Cardiac muscle cell (in vitro differentiated cells and primary cell): ENCODE results near the gene EPN3. TPM values are rescaled to one million over a fixed set of nuclear protein-coding genes. Genes with fewer than 3 reads are reported as not detected.
A peak's percentile ranks its signal among the peaks of the same experiment; 100 is the strongest.

Source experiments
- DNase-seq, 2 donors: peaks; one replicate each; pipeline versions ENCODE4 v3.0.0 to v3.0.0-alpha.2; 2010 to 2017; ENCODE audit warnings: low read depth in 1 of 2, low spot score in 1 of 2
- H3K27ac ChIP-seq: fragments of 200-600 bp; sonication (generic); 2 replicates; pipeline ENCODE4 v1.5.1; 2016
- H3K27me3 ChIP-seq: fragments of 200-600 bp; sonication (generic); 2 replicates; pipeline ENCODE4 v1.6.0; 2016; ENCODE audit warnings: control low read depth
- H3K36me3 ChIP-seq: fragments of 200-600 bp; sonication (generic); 2 replicates; pipeline ENCODE4 v1.5.1; 2016; ENCODE audit warnings: control low read depth
- H3K4me1 ChIP-seq: fragments of 200-600 bp; sonication (generic); 2 replicates; pipeline ENCODE4 v1.8.1; 2017; ENCODE audit warnings: low read depth, mild to moderate bottlenecking, mixed run types
- H3K4me3 ChIP-seq: fragments of 200-600 bp; sonication (generic); 2 replicates; pipeline ENCODE4 v1.5.1; 2016; ENCODE audit warnings: mild to moderate bottlenecking
- H3K9me3 ChIP-seq: fragments of 200-600 bp; sonication (generic); 2 replicates; pipeline ENCODE4 v1.5.1; 2017; ENCODE audit warnings: low read depth, mild to moderate bottlenecking, control low read depth
- CTCF ChIP-seq: IDR thresholded peaks from 2 replicates; pipeline ENCODE4 v1.5.1; 2012; ENCODE audit warnings: low read depth, mild to moderate bottlenecking, low read length
- polyA plus RNA-seq: library from polyadenylated mRNA; unstranded; fragments of >200 nt; fragmentation: Nextera tagmentation; extraction: Ambion mirVana; gene quantifications from 2 replicates; pipeline ENCODE4 v1.2.1, GENCODE V29; 2016
- total RNA-seq: library from RNA; depleted of rRNA; stranded (reverse); fragments of >200 nt; gene quantifications from 2 replicates; pipeline ENCODE4 v1.2.3, GENCODE V29; 2016

The EPN3 gene
- total and polyA plus RNA-seq, 2 experiments from 2014 or later = 1.9 to 3.1 TPM

DNA sequence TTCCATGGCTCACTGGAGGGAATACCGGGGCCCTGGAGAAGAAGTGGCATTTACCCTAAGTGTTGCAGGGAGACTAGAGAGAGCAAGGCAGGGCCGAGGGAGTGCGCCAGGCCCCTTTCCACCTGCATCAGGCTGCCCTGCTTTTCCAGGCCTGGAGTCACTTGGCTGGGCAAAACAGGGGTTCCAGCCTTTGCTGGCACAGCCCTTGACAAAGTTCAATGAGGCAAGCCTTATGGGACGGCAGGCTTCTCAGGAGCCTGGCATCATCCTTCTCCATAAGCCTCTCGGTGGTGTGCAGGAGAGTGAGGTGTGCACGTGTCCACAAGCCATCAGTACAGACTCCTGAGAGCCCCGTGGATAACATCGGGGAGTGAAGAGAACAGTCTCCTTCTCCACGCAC lies 55.0 kb downstream of the EPN3 start:
- no peaks in the 10 kb centered on the region for H3K27me3 ChIP-seq
- no peak overlapping the region for H3K4me3 ChIP-seq
- peaks cover 83% of the 10 kb centered on the region for H3K4me1 ChIP-seq
- H3K9me3 ChIP-seq = no peaks in the 10 kb centered on the region
- DNase-seq = no peak
- H3K27ac ChIP-seq = peak overlapping the region; percentile 88
- H3K36me3 ChIP-seq = no peaks in the 10 kb centered on the region
- no peak for TF ChIP-seq CTCF

DNA sequence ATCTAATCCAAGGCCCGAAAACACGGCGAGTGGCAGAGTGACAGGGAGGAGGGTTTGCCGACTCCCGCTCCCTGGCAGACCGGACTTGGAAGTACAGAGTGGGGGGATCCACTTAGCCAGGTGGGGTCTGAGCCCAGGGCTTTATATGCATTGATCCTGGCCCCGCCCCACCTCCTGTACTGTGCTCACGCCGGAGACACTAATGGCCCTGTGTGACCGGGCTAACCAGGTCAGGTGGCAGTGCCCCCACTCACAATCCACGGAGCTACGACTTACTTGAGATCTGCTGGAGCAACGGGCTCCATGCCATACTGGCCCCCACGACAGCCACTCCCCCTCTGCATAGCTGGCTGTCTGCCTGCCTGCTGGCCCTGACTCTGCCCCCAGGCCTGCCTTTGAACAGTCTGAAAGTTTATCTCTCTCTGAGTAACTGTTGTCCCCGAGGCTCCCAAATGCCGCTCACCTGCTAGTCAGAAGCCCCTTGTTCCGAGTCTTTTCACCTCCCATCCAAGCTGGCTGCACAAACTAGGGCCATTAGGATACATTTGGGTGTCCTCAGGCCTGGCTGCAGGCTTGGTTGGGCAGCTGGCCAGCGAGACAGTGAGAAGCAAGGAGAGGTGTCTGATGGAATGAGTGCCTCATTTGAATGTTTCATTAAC lies 56.0 kb downstream of the EPN3 start:
- TF ChIP-seq CTCF = no peak
- H3K36me3 ChIP-seq = no peaks in the 10 kb centered on the region
- peak overlapping the region; percentile 75 for H3K27ac ChIP-seq
- no peaks in the 10 kb centered on the region for H3K9me3 ChIP-seq
- H3K4me1 ChIP-seq = peaks cover 80% of the 10 kb centered on the region
- DNase-seq = peak in 1 of 2 donors; percentile 47
- H3K4me3 ChIP-seq = no peak overlapping the region
- no peaks in the 10 kb centered on the region for H3K27me3 ChIP-seq

- Histone ChIP-seq H3K9me3 (no peaks in the 10 kb centered on the region), H3K4me3 (no peak overlapping the region), H3K36me3 (no peaks in the 10 kb centered on the region), H3K27ac (peak overlapping the region; percentile 75), H3K4me1 (peaks cover 81% of the 10 kb centered on the region), H3K27me3 (no peaks in the 10 kb centered on the region)
- no peak for TF ChIP-seq CTCF
- DNase-seq = peak in 1 of 2 donors; percentile 19
Observed at GRCh38 chr17:50589095-50589705, 56.7 kb downstream of the EPN3 start.

DNA sequence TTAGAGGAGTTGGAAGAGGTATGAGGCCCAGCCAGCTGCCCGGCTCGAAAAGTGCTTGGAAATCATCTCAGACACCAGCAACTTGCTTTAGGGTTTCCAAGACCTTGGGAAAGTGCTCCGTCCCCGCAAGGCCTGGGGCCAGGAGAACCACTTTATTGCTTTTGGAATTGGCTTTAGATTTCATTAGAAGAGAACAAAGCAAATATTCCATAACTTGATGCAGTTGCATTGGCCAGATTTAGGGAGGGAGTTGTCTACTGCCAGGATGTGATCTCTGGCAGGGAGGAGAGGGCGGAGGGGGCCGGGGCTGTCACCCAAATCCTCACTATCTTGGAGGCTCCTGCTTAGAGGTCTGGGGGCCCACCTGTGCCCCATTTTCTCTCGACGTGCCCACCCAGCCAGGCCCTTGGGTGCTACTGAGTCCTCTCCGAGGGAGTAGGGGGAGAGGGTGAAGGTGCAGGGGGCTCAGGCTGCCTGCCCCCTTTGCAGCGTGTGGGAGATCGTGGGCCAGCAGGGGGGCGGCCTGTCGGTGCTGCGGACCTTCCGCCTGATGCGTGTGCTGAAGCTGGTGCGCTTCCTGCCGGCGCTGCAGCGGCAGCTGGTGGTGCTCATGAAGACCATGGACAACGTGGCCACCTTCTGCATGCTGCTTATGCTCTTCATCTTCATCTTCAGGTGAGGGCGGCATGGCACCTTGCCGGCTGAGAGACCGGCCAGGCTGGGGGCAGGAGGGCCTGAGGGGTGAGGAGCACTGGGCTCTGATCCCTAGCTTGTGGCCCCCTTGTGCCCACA lies 58.6 kb downstream of the EPN3 start:
- no peaks in the 10 kb centered on the region for H3K9me3 ChIP-seq
- H3K4me3 ChIP-seq = no peak overlapping the region
- no peaks in the 10 kb centered on the region for H3K27me3 ChIP-seq
- DNase-seq = no peak
- no peak for TF ChIP-seq CTCF
- no peaks in the 10 kb centered on the region for H3K36me3 ChIP-seq
- peak overlapping the region; percentile 94 for H3K27ac ChIP-seq
- peaks cover 75% of the 10 kb centered on the region for H3K4me1 ChIP-seq

DNA sequence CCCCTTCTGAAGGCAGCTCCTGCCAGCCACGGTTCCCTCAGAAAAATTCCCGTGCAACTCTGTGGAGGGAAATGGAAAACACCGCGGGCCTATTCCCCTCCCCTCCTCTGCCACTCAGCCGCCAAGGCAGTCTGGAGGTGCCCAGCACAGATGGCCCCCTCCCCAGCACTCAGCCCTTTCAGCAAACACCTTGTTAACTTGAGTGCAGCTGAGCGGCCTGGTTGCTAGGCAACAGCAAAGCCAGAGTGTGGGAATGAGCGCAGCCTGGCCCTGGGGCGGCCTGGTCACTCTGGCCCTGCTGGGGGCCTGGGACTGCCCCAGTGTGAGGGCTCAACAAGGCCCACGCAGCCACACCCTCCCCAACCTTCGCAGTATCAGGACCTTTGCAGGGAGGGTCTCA lies 60.8 kb downstream of the EPN3 start:
- Histone ChIP-seq H3K4me1 (peaks cover 56% of the 10 kb centered on the region), H3K9me3 (no peaks in the 10 kb centered on the region), H3K27ac (peak overlapping the region; percentile 94), H3K36me3 (no peaks in the 10 kb centered on the region), H3K27me3 (no peaks in the 10 kb centered on the region), H3K4me3 (no peak overlapping the region)
- TF ChIP-seq CTCF = no peak
- DNase-seq = peak in 1 of 2 donors; percentile 98

Other genes starting within 250 kb of the EPN3 start
- gene XYLT2, start 186.6 kb upstream of the EPN3 start, total RNA-seq = 62.2 and 80.0 TPM in 2 replicates
- 48.8 and 60.9 TPM in 2 replicates for gene XYLT2, start 186.6 kb upstream of the EPN3 start, polyA plus RNA-seq
- gene MRPL27, start 159.6 kb upstream of the EPN3 start, total RNA-seq = 62.4 and 107 TPM in 2 replicates
- gene MRPL27, start 159.6 kb upstream of the EPN3 start, polyA plus RNA-seq = 142 and 158 TPM in 2 replicates
- gene EME1, start 159.5 kb upstream of the EPN3 start, total RNA-seq = 7.9 and 13.4 TPM in 2 replicates
- gene EME1, start 159.5 kb upstream of the EPN3 start, polyA plus RNA-seq = 5.2 and 30.7 TPM in 2 replicates
- gene LRRC59, start 135.2 kb upstream of the EPN3 start, total RNA-seq = 60.3 and 66.7 TPM in 2 replicates
- gene LRRC59, start 135.2 kb upstream of the EPN3 start, polyA plus RNA-seq = 47.0 and 58.9 TPM in 2 replicates
- gene ACSF2, start 106.5 kb upstream of the EPN3 start, total RNA-seq = 116 and 177 TPM in 2 replicates
- gene ACSF2, start 106.5 kb upstream of the EPN3 start, polyA plus RNA-seq = 73.3 and 96.6 TPM in 2 replicates
- 0.11 TPM in 1 of 2 replicates, not detected in the other for gene CHAD, start 63.9 kb upstream of the EPN3 start, total RNA-seq
- 2.5 and 3.9 TPM in 2 replicates for gene CHAD, start 63.9 kb upstream of the EPN3 start, polyA plus RNA-seq
- 24.1 and 35.8 TPM in 2 replicates for gene RSAD1, start 53.9 kb upstream of the EPN3 start, total RNA-seq
- gene RSAD1, start 53.9 kb upstream of the EPN3 start, polyA plus RNA-seq = 39.7 and 55.4 TPM in 2 replicates
- 1.2 and 3.2 TPM in 2 replicates for gene MYCBPAP, start 24.3 kb upstream of the EPN3 start, total RNA-seq
- 1.2 and 2.5 TPM in 2 replicates for gene MYCBPAP, start 24.3 kb upstream of the EPN3 start, polyA plus RNA-seq
- 194 and 216 TPM in 2 replicates for gene SPATA20, start 14.4 kb downstream of the EPN3 start, total RNA-seq
- 103 and 162 TPM in 2 replicates for gene SPATA20, start 14.4 kb downstream of the EPN3 start, polyA plus RNA-seq
- 29.7 and 46.1 TPM in 2 replicates for gene CACNA1G, start 28.0 kb downstream of the EPN3 start, total RNA-seq
- gene CACNA1G, start 28.0 kb downstream of the EPN3 start, polyA plus RNA-seq = 19.0 and 22.8 TPM in 2 replicates
- gene ABCC3, start 102.1 kb downstream of the EPN3 start, total RNA-seq = not detected in 2 replicates
- gene ABCC3, start 102.1 kb downstream of the EPN3 start, polyA plus RNA-seq = 0.06 and 0.53 TPM in 2 replicates
- 22.8 and 23.6 TPM in 2 replicates for gene ANKRD40, start 175.2 kb downstream of the EPN3 start, total RNA-seq
- gene ANKRD40, start 175.2 kb downstream of the EPN3 start, polyA plus RNA-seq = 12.3 and 14.6 TPM in 2 replicates
- 72.5 and 289 TPM in 2 replicates for gene LUC7L3, start 186.9 kb downstream of the EPN3 start, total RNA-seq
- gene LUC7L3, start 186.9 kb downstream of the EPN3 start, polyA plus RNA-seq = 398 and 494 TPM in 2 replicates
- gene ANKRD40CL, start 234.8 kb downstream of the EPN3 start, total RNA-seq = not detected in 2 replicates
- gene ANKRD40CL, start 234.8 kb downstream of the EPN3 start, polyA plus RNA-seq = not detected in 2 replicates